K562 (cell line): Measurements from ENCODE around the gene PAK1IP1. TPM values are rescaled to one million over a fixed set of nuclear protein-coding genes. Genes with fewer than 3 reads are reported as not detected.

Source experiments
- ATAC-seq: fragments of 200-7000 bp; cut with Tn5 transposase; 3 replicates; pipeline ENCODE4 v1.9.1; 2020; ENCODE audit warnings: moderate library complexity
- BruUV-seq: library from RNA; stranded (reverse); fragments of 400-500 nt; replicated peaks from 2 replicates; lab custom pipeline; 2021; lab: Mats Ljungman, UMichigan
- CTCF ChIA-PET: fragments of 300-600 bp; formaldehyde crosslinking; extraction: SDS; loops from one replicate; lab custom pipeline; 2021; ENCODE audit warnings: low intra/inter-chr PET ratio; lab: Yijun Ruan, JAX
- POLR2A ChIA-PET: fragments of 300-600, 350-650 bp; sonication (Branson Sonifier 250); formaldehyde crosslinking; extraction: SDS; loops from one replicate; lab custom pipeline; 2021; ENCODE audit warnings: antibody characterized with exemption, inconsistent platforms; lab: Yijun Ruan, JAX
- DNase-seq, 4 experiments: peaks; one replicate each; pipeline versions ENCODE4 v3.0.0 to v3.0.0-alpha.2; 2011 to 2018; ENCODE audit warnings: low spot score in 3 of 4, mixed read lengths in 3 of 4; ENCODE audit errors: extremely low read depth in 1 of 4
- FAIRE-seq: peaks from 2 replicates; lab custom pipeline; 2011; peaks lifted over from hg19 to GRCh38; lab: Jason Lieb, UNC
- H2AFZ ChIP-seq: 2 replicates; pipeline ENCODE4 v1.6.0; 2011; ENCODE audit warnings: low read depth, low read length, control low read depth, inconsistent platforms
- H3K27ac ChIP-seq: fragments of 200-600 bp; 3 replicates; pipeline ENCODE4 v1.8.0; 2011; ENCODE audit warnings: low read depth, mild to moderate bottlenecking, control low read depth, inconsistent platforms, low read length, moderate library complexity, mixed read lengths; ENCODE audit errors: extremely low read depth
- H3K27me3 ChIP-seq, 2 experiments: fragments of 300-600 bp in 1 of 2; 2 replicates in 1 of 2; 3 replicates in 1 of 2; pipeline versions ENCODE4 v1.6.0 to v1.8.0; 2011; ENCODE audit warnings: inconsistent platforms in 2 of 2, low read length in 2 of 2, mild to moderate bottlenecking in 1 of 2, mixed read lengths in 1 of 2, moderate library complexity in 1 of 2; ENCODE audit not compliant: control insufficient read depth in 2 of 2, insufficient read depth in 2 of 2
- H3K36me3 ChIP-seq: fragments of 300-600 bp; 3 replicates; pipeline ENCODE4 v1.8.0; 2011; ENCODE audit warnings: mild to moderate bottlenecking, low read length, inconsistent platforms; ENCODE audit not compliant: control insufficient read depth, insufficient read depth
- H3K4me1 ChIP-seq, 2 experiments: fragments of 200-600 bp in 1 of 2; replicated peaks in 1 of 2; 2 replicates in 1 of 2; 3 replicates in 1 of 2; pipeline versions ENCODE4 v1.5.1 to v1.8.0; 2011; ENCODE audit warnings: inconsistent platforms in 2 of 2, low read length in 2 of 2, mild to moderate bottlenecking in 1 of 2, mixed read lengths in 1 of 2, moderate library complexity in 1 of 2; ENCODE audit not compliant: control insufficient read depth in 2 of 2, insufficient read depth in 2 of 2
- H3K4me2 ChIP-seq: 2 replicates; pipeline ENCODE4 v1.6.1; 2011; ENCODE audit warnings: low read length, control low read depth, inconsistent platforms, mixed read lengths; ENCODE audit not compliant: insufficient read depth
- H3K4me3 ChIP-seq: fragments of 200-600 bp; sonication (generic), shearing (Covaris generic); 2 replicates; pipeline ENCODE4 v1.5.1; 2016; ENCODE audit warnings: control low read depth, inconsistent platforms
- H3K79me2 ChIP-seq: fragments of 200-600 bp; 3 replicates; pipeline ENCODE4 v1.8.0; 2011; ENCODE audit warnings: low read length, inconsistent platforms; ENCODE audit not compliant: control insufficient read depth, insufficient read depth
- H3K9ac ChIP-seq, 2 experiments: 2 replicates each; pipeline versions ENCODE4 v1.6.0 to v1.6.1; 2011; ENCODE audit warnings: low read depth in 2 of 2, low read length in 2 of 2, control low read depth in 1 of 2, inconsistent platforms in 1 of 2, mild to moderate bottlenecking in 1 of 2, mixed read lengths in 1 of 2; ENCODE audit not compliant: insufficient read depth in 1 of 2
- H3K9me1 ChIP-seq: one replicate; pipeline ENCODE4 v1.6.0; 2011; ENCODE audit warnings: inconsistent platforms, mild to moderate bottlenecking, low read length, moderate library complexity; ENCODE audit not compliant: control insufficient read depth, insufficient read depth
- H3K9me3 ChIP-seq: replicated peaks from 2 replicates; pipeline ENCODE4 v1.5.1; 2011; ENCODE audit warnings: low read depth, low read length, inconsistent platforms; ENCODE audit not compliant: control insufficient read depth, insufficient read depth
- H4K20me1 ChIP-seq: replicated peaks from 2 replicates; pipeline ENCODE4 v1.6.1; 2011; ENCODE audit warnings: low read length, inconsistent platforms, mixed read lengths; ENCODE audit not compliant: control insufficient read depth, insufficient read depth
- BMI1 ChIP-seq: fragments of 150-350 bp; IDR thresholded peaks from 2 replicates; pipeline ENCODE4 v1.6.1; 2014; ENCODE audit warnings: low read length
- CREBBP ChIP-seq: IDR thresholded peaks from one replicate; pipeline ENCODE4 v1.6.1; 2012; ENCODE audit warnings: low read depth, mild to moderate bottlenecking, control low read depth, inconsistent platforms, low read length
- FOS ChIP-seq: IDR thresholded peaks from 3 replicates; pipeline ENCODE4 v1.6.1; 2011; ENCODE audit not compliant: insufficient read length; ENCODE audit errors: extremely low read depth
- FOXP4 ChIP-seq: sonication (generic); formaldehyde crosslinking; IDR thresholded peaks from 2 replicates; pipeline ENCODE4 v1.8.0; 2022; ENCODE audit warnings: mild to moderate bottlenecking, missing genetic modification reagents, borderline replicate concordance
- MYNN ChIP-seq, 2 experiments: sonication (generic); formaldehyde crosslinking in 1 of 2; IDR thresholded peaks; 2 replicates each; pipeline versions ENCODE4 v1.5.0 to v1.6.1; 2016 to 2020; ENCODE audit warnings: antibody characterized with exemption in 1 of 2, missing genetic modification reagents in 1 of 2
- PTRF ChIP-seq: fragments of 450-650 bp; IDR thresholded peaks from 2 replicates; pipeline ENCODE4 v1.6.1; 2016; ENCODE audit warnings: mild to moderate bottlenecking, missing genetic modification characterization, missing compliant biosample characterization
- ZNF174 ChIP-seq: fragments of 250-450 bp; sonication (Bioruptor Pico); IDR thresholded peaks from 2 replicates; pipeline ENCODE4 v1.4.0; 2020; ENCODE audit warnings: mild to moderate bottlenecking
- ZNF316 ChIP-seq: fragments of 450-650 bp; IDR thresholded peaks from 2 replicates; pipeline ENCODE4 v1.6.1; 2016
- WGBS: fragments of 100-300 bp; shearing (Covaris generic); methylation state at CpG from one replicate; pipeline ENCODE4 v1.1.6; 2016; ENCODE audit warnings: low coverage, mixed read lengths; ENCODE audit not compliant: insufficient coverage; ENCODE audit errors: missing lambda C conversion rate; 5-methylcytosine and 5-hydroxymethylcytosine counted together
- in situ Hi-C: fragments of 300-500 bp; cut with MboI; formaldehyde crosslinking; loops from 4 replicates; pipeline ENCODE4 v1.15.0; 2018; ENCODE audit warnings: inconsistent platforms, mixed read lengths
- intact Hi-C: fragments of 100-400 bp; cut with micrococcal nuclease; formaldehyde crosslinking; loops from 2 replicates; pipeline ENCODE4 v1.14.2; 2022
- polyA plus RNA-seq, 8 experiments: library from polyadenylated mRNA; depleted of rRNA in 4 of 8; stranded (reverse) in 5 of 8; unstranded in 3 of 8; fragments of >200 nt; fragmentation: Nextera tagmentation in 2 of 8; fragmentation: Illumina TruSeq in 1 of 8; extraction: Ambion mirVana in 2 of 8; extraction: Trizol in 1 of 8; gene quantifications; 2 replicates each; pipeline versions ENCODE4 v1.2.1 to v1.2.3, GENCODE V29; 2011 to 2014; ENCODE audit warnings: inconsistent platforms in 1 of 8, missing spikeins in 1 of 8
- total RNA-seq, 7 experiments: library from RNA; depleted of rRNA in 6 of 7; stranded (reverse); fragments of >200 nt in 6 of 7; fragmentation: Illumina TruSeq in 2 of 7; extraction: Trizol in 2 of 7; gene quantifications; 2 replicates each; pipeline versions ENCODE4 v1.2.1 to v1.2.3, GENCODE V29; 2011 to 2021; ENCODE audit warnings: low replicate concordance in 1 of 7

PAK1IP1 gene
- total and polyA plus RNA-seq, 9 of the 15 experiments (the other 6 are each of a cell fraction or from before 2014, with no cell fraction given): 50.0 to 200 (median 87.0) TPM

DNA sequence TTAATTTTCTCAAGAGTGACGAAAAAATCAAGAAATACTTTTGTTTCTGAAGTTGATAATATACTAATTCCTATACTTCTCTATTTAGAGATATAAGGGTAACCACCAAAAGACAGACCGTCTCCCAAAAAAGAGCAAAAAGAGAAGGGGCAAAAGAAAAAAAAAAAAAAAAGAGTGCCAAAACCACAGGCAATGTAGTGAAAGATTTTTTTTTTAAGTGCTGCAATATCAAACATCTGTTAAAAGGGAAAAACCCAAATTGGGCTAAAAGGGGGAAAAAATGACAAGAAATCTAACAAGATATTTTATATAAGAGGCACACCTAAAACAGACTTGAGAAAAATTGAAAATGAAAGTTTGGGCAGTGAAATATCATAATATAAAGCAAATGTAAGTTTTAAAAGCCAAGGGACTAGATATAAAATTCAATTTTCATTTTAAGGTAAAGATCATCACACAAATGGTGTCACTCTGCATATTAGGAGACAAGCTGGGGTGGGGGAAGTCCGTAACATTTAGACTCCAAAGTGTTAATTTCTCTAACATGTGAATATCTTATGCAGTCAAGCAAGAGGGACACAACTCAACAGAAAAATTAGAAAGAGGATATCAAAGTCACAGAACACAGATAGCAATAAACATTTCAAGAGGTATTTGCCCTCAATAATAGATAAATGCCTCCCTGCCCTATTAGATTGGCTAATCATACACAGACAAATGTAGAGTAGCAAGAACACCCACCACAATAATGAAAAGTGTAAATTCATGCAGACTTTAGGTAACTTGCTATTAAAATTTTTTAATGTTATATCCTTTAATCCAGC lies 9.5 kb upstream of the PAK1IP1 start:
- no peaks in the 10 kb centered on the region for H3K9me1 ChIP-seq
- in situ Hi-C loops: no loop called here
- 73% methylated on average over 3 of the region's 3 CpGs for WGBS

More for the DNA sequence above, 9.5 kb upstream of the PAK1IP1 start:
- Histone ChIP-seq H3K27ac (no peak overlapping the region), H3K79me2 (no peaks in the 10 kb centered on the region), H3K4me2 (no peak overlapping the region), H3K27me3 (no peaks in the 10 kb centered on the region), H3K9ac (no peak overlapping the region), H4K20me1 (no peaks in the 10 kb centered on the region), H3K36me3 (no peaks in the 10 kb centered on the region), H3K4me3 (no peak overlapping the region), H3K4me1 (peaks cover 2 to 18% of the 10 kb centered on the region in 2 experiments; a peak in 3 of 5 replicates), H3K9me3 (no peaks in the 10 kb centered on the region), H2AFZ (no peak overlapping the region)
- ChIA-PET CTCF (no interaction called here), POLR2A (no interaction called here)
- FAIRE-seq (peak; percentile 6), ATAC-seq (no peak), DNase-seq (no peak)
- no peak for TF ChIP-seq PTRF (tag)
- no peak for TF ChIP-seq ZNF316
- no peak for TF ChIP-seq MYNN (IDR thresholded peaks at IDR 0.05)
- no peak for TF ChIP-seq MYNN (CRISPR knock-in tag; IDR thresholded peaks at IDR 0.05)
- no peak for TF ChIP-seq CREBBP
- no peak for TF ChIP-seq FOXP4 (CRISPR knock-in tag)
- TF ChIP-seq ZNF174 (CRISPR knock-in tag): no peak
- TF ChIP-seq BMI1: no peak
- no peak for TF ChIP-seq FOS
- BruUV-seq: no TSS peak
- intact Hi-C loops: no loop called here
